GM21381 (cell line): ENCODE data around the gene TNFAIP3.

Experiments
- ATAC-seq: cut with Tn5 transposase; IDR thresholded peaks from one replicate; pipeline ENCODE4 v1.9.1; 2021; ENCODE audit warnings: mild to moderate bottlenecking, moderate library complexity; ENCODE audit not compliant: unreplicated experiment

The TNFAIP3 gene

DNA sequence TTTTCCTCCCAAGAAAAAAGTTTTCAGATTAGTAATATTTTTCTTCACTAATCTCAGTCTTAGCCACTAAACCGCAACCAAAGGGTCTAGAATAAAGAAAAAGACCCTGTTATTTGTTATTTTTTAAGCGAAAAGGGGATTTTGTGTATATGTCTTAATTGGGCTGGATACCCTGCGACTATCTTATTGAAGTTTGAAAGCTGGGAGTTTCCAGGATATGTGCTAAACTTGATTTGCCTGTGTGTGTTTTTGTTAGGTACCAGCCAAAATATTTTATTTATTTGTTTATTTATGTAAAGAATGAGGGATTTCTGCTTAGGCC, 52.4 kb downstream of the TNFAIP3 start:
- ATAC-seq, result no peak

DNA sequence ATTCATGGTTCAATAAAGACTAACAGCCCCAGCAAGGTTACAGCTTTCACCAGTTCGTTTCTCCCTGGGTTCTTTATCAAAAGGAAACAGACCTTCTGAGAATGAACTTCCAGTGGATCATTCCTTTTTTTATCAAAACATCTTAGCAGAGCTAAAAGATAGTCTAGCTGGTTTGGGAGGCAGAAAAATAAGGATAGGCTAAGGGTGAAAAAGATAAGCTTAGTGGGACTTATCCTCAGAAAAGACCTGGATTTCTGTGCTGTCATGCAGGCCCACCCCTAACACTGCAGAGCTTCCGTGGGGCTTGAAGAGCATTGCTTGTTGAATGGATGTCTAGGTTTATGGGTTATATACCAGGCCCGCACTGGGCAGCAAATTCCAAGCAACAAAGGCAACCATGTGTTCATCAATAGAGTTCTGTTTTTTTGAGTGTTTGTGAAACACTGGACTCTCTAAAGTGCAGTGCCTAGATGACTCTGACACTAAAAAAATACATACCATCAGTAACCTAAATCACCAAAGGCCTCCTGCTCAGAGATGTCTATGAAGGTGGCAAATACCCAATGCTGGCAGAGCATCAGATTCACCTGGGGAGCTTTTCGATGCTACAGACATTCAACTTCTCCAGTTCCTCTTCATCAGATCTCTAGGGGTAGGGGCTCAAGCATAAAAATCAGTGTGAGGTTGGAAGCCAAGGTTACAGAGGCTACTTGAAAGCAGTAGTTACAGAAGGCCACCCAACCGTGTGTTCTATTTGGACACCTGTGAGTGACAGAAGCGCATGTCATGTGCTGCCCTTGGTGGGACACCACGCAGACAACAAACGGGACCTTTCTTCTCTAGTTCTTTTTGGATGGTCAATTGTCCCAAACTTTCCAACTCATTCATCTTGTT, 53.0 kb downstream of the TNFAIP3 start:
- ATAC-seq, result no peak

DNA sequence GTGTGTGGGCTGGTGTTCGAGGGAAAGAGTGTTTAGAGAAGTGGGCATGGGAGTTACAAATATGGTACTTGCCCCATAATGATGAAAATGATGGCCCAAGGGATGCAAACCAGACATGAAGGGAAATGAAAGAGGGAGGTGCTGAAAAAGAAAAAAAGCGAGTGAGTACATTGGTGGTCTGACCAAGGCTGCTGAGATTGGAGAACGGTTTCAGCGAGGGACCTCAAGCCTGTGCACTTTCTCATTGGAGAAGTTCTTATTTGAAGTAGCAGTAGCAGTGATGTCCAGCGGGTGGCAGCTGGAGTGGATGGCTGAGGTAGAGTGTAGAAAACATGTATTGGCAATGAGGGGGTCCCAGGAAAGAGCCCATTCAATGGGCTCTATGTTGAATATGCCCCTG, 54.8 kb downstream of the TNFAIP3 start:
- ATAC-seq, result no peak

DNA sequence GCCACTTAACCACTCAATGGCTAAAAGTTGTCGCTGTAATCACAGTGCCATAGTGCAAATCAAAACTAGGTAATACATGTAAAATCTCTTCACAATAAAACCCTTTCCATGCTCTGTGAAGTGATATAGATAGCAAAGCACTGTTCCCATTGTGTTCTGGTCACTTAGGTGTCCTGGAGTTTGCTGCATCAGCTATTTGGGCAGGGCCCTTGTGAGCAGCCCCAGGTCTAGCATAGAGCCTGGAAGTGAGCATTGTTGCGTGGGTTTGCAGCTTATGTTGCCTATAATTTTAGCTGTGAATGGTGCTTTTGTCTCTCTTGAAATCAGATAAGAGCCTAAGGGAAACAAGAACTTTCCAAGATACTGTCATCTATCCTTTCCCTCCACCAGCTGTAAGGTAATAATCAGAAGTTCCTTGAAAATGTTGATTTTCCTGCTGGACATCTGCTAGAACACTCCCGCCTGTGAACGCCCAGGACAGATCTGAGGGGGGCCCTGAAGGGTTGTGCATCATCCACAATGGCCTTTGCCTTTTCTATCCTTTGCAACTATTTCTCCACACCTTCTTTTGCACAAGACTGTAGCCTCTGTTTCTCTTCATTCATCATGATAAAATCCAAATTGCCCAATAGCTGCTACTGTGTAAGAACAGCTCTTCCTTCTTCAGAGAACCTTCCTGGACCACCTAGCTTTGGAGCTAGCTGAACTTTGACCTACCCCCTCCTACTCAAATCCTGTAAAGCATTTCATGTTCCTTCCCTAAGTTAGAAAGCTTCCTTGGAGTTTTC, 57.0 kb downstream of the TNFAIP3 start:
- ATAC-seq, result no peak

DNA sequence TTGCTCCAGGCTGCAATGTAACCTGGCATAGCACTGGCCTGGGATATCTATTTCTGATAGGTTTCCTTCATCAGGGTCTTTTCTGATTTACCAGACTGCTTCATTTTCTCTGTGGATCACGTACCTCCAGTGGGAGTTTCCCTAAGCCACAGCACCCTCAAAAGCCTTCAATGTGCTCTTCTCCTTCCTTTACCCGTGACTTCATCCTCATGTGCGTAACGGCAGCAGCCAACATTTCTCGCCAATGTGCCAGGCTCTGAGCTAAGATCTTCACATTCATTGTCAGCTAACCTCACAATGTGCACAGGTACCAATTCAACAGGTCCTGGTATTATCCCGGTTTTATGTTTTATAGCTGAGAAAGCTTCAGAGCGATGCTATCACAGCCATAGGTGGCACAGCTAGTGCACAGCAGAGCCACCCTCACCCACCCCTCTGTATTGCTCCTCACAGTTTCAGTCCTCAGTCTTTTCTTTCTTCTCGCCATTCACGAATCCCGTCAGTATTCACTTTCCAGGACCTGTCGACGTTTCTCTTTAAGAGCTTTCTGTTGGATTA, 58.2 kb downstream of the TNFAIP3 start:
- no peak for ATAC-seq

DNA sequence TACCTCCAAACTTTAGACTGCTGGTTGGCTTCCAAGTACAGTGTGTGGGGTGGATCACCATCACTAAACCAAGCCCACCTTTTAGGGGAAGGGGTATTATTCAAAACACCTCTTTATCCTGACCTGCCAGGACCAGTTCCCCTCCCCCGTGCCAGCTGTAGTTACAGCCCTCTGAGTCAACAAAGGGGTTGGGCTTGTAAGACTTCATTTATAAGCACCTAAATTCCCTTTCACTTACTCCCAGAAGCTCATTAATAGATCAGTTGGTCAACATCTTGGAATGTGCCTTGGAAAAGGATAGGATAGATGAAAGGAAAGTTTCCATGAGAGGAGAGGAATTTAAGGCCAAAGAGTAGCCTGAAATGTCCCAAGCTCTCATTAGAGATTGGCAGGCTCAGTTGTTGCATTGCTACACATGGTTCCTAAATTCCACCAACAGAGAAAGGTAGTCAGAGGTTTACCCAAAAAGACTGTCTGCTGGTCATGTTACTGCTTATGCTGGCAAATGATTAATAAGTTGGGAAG, 59.2 kb downstream of the TNFAIP3 start:
- ATAC-seq, result no peak

DNA sequence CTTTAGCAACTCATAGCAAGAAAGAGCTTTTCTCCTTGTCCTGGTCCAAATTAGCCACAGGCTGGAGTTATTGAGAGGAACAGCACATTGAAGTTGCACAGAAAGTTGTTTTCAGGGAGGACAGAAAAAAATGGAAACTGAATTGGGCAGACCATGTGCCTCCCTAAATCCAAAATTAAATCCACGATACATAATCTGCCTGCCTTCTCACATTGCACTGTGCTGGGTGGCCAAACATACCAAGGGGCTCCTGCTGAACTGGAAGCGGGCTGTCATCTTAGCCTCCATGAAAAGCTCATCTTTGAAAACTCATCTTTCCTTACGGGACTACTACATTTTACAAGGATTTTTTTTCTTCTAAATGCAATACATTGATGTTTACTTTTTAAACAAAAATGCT, 59.9 kb downstream of the TNFAIP3 start:
- ATAC-seq, result no peak

DNA sequence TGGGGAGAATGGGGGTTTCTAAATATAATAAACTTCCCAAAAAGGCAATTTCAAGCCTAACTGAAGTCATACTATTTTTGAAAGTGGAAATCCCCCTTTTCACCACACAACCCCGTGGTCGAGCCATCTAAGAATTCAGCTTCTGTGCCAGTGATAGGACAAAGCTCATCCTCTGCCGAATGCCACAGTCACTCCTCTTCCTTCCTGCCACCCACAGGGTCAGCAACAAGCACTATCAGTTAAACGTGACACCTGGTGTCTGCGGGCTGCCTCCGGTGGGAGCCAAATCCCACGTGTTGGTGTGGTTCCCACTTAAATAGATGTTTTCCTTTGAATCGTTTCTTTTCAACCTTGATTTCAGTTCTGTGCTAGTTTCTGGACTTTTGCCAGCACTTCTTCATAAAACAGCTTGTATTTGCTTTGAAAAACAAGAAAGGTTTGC, 60.7 kb downstream of the TNFAIP3 start:
- ATAC-seq, result peak; percentile 88

DNA sequence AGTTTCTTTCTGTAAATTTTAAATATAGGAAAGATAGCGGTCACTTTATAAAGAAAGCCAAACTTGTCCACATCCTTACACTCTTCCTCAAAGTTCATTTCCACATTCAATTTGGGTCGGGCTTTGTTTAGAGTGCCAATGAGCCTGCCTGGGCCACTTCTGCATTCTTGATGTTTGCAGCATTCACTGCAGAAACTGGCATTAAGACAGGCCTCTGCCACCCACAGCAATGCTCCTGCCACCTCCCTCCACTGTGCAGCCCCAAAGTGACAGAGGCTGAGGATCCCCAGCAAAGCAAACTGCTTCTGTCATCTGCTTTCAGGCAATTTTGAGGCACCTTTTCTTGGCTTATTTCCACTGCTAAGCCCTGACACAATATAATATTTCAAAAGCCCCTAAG, 61.2 kb downstream of the TNFAIP3 start:
- ATAC-seq, result no peak

DNA sequence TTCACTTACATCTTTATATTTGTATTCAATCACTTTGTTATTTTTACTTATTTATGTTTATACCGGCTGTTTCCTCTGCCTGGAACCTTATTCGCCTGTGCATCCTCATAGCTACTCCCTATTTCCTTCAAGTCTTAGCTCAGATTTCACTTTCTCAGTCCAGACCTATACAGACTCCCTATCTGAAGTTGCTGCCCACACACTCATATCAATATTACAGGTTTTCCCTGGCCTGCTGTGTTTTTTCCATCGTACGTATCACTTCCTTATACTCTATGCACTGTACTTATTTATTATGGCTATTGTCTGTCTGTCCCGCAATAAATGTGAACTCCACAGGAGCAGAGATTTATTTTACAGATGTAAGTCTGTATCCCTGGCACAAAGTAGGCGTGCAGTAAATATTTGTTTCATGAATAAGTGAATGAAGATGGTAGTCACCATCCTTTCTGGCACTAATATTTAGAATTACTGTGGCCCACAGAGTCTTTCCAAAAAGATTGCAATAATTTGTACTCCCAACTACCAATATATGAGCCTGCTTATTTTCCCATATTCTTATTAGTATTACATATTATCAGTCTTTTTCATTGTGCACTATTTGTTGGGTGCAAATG, 64.9 kb downstream of the TNFAIP3 start:
- no peak for ATAC-seq
